Right atrium auricular region (tissue), 2 donors: Measurements from ENCODE around the gene ATP11C. TPM values are rescaled to one million over a fixed set of nuclear protein-coding genes. Genes with fewer than 3 reads are reported as not detected.

Experiments
- DNase-seq: peaks from one replicate; pipeline ENCODE4 v3.0.0-alpha.2; 2019; ENCODE audit warnings: low spot score
- H3K27ac ChIP-seq, 2 donors: fragments of 200-600 bp; sonication (generic); 1 replicate in 1 of 2; 2 replicates in 1 of 2; pipeline ENCODE4 v1.5.1; 2016 to 2019
- H3K27me3 ChIP-seq, 2 donors: fragments of 200-600 bp; sonication (generic); one replicate each; pipeline versions ENCODE4 v1.5.1 to v1.6.0; 2017 to 2019
- H3K36me3 ChIP-seq: fragments of 200-600 bp; sonication (generic); one replicate; pipeline ENCODE4 v1.5.1; 2016
- H3K4me1 ChIP-seq, 2 donors: fragments of 200-600 bp; sonication (generic); one replicate each; pipeline versions ENCODE4 v1.5.1 to v1.6.0; 2017 to 2019
- H3K4me3 ChIP-seq, 2 donors: fragments of 200-600 bp; sonication (generic); 1 replicate in 1 of 2; 2 replicates in 1 of 2; pipeline ENCODE4 v1.5.1; 2017 to 2019; ENCODE audit warnings: mild to moderate bottlenecking in 1 of 2, moderate library complexity in 1 of 2
- H3K9me3 ChIP-seq, 2 donors: fragments of 200-600 bp; sonication (generic); one replicate each; pipeline ENCODE4 v1.5.1; 2019
- CTCF ChIP-seq, 2 donors: fragments of 200-600 bp; sonication (generic); IDR thresholded peaks; one replicate each; pipeline ENCODE4 v1.5.1; 2019; ENCODE audit warnings: antibody characterized with exemption in 2 of 2
- total RNA-seq, 2 donors: library from RNA; depleted of rRNA; stranded (reverse); fragments of >200 nt; gene quantifications; one replicate each; pipeline ENCODE4 v1.1.0, GENCODE V29; 2016

The ATP11C gene
- total RNA-seq, 2 donors from 2014 or later: 6.5 to 6.7 TPM

DNA sequence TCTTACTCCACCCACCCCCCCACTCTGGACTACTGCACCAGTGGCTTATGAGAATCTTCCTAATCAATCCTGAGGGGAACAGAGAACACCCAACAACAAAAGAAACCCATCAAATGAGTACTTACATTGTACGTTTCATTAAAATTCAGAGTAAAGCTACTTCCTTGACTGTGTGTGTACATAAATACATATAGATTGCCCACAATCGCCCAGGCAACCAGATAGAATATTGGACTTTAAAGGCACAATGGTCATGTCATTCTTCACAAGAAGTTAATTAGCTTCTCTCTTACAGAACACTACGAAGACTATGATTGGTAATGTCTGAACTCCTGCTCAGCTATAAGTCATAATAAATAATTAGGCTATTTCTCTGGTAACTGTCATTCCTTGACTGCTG lies 12.2 kb upstream of the ATP11C start:
- DNase-seq: no peak
- no peak for TF ChIP-seq CTCF (IDR thresholded peaks at IDR 0.05)
- no peaks in the 10 kb centered on the region for H3K27me3 ChIP-seq
- no peaks in the 10 kb centered on the region for H3K36me3 ChIP-seq
- H3K9me3 ChIP-seq: no peaks in the 10 kb centered on the region
- no peak overlapping the region for H3K27ac ChIP-seq
- no peak overlapping the region for H3K4me3 ChIP-seq
- no peaks in the 10 kb centered on the region for H3K4me1 ChIP-seq

GRCh38 chrX:139936259-139936658 lies 3.4 kb upstream of the ATP11C start:
- no peak for TF ChIP-seq CTCF (IDR thresholded peaks at IDR 0.05)
- no peak for DNase-seq
- Histone ChIP-seq H3K36me3 (no peaks in the 10 kb centered on the region), H3K27ac (no peak overlapping the region), H3K4me3 (no peak overlapping the region), H3K9me3 (no peaks in the 10 kb centered on the region), H3K27me3 (no peaks in the 10 kb centered on the region), H3K4me1 (no peaks in the 10 kb centered on the region)

DNA sequence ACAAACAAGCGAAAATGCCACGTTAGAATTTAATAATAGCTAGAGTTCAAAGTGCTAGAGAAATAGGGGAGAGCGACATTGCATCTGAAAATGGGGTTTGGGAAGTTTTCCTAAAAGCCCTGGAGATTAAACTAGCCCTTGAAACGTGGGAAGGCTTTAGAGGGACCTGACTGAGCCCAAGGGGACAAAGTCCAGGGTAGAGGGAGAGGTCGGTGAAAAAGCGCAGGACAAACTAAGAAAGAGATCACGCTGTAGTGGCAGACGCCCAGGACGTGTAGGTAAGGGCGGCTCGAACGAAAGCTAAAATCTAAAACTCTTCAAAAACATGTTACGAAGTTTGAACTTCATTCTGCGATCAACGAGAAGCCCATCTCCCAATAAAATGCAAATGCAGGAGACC lies 1.1 kb upstream of the ATP11C start:
- H3K36me3 ChIP-seq: no peaks in the 10 kb centered on the region
- no peaks in the 10 kb centered on the region for H3K4me1 ChIP-seq
- no peak for DNase-seq
- H3K4me3 ChIP-seq: peak overlapping the region; percentile 58 to 79
- H3K27ac ChIP-seq: peak overlapping the region; percentile 92 to 96
- H3K27me3 ChIP-seq: no peaks in the 10 kb centered on the region
- no peaks in the 10 kb centered on the region for H3K9me3 ChIP-seq
- no peak for TF ChIP-seq CTCF (IDR thresholded peaks at IDR 0.05)

DNA sequence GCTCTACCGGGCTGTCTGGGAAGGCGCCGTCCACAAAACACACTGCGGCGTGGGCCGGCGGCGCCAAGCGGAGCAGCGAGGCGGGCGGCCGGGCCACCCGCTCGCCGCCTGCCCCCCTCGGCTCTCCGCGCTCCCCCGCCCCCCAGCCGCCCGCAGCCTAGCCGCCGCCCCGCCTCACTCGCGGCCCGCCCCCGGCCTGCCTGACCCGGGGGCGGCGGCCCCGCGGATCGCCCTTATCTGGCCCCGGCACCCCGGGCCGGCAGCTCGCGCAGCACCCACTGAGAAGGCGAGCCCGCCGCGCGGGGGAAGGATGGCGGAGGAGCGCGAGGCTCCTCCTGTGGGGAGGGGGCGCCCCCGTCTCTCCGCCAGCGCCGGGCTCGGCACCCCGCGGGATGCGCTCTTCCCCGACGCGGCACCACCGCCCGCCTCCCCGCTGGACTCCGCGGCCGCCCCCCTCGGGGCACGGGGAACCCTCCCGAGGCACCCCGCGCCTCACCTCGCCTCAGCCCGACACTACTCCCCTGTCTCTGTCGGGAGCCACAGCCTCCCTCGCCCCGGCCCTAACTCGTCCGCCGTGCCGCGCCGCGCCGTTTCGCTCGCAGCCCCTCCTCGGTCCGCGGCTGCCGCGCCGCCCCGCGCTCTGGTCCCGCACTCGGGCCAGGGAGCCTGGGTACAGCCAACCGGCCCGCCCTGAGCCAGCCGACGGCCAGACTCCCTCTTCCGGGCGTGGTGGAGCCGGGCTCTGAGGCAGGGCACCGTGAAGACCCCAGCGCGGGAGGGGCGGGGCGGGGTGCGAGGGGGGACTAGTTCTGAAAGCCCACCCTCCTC lies 566 bp downstream of the ATP11C start:
- no peak for TF ChIP-seq CTCF (IDR thresholded peaks at IDR 0.05)
- H3K4me3 ChIP-seq: peak overlapping the region; percentile 58 to 79
- H3K4me1 ChIP-seq: no peaks in the 10 kb centered on the region
- H3K27ac ChIP-seq: peak overlapping the region; percentile 92 to 96
- no peaks in the 10 kb centered on the region for H3K36me3 ChIP-seq
- no peaks in the 10 kb centered on the region for H3K27me3 ChIP-seq
- H3K9me3 ChIP-seq: no peaks in the 10 kb centered on the region
- DNase-seq: no peak

GRCh38 chrX:139931646-139932072 lies 1.2 kb downstream of the ATP11C start:
- Histone ChIP-seq H3K27ac (peak overlapping the region; percentile 64 to 96), H3K4me3 (peak overlapping the region; percentile 58 to 79), H3K9me3 (no peaks in the 10 kb centered on the region), H3K27me3 (no peaks in the 10 kb centered on the region), H3K4me1 (no peaks in the 10 kb centered on the region), H3K36me3 (no peaks in the 10 kb centered on the region)
- TF ChIP-seq CTCF (IDR thresholded peaks at IDR 0.05): no peak
- DNase-seq: no peak
